GM12873 (cell line): ENCODE results near the gene CEP164.

ENCODE experiments used
- TF ChIP-seq, protein P1 (sequence below): IDR thresholded peaks from 2 replicates; pipeline ENCODE4 v1.5.1; 2012; ENCODE audit warnings: low read depth, mild to moderate bottlenecking, moderate library complexity, low read length, control low read depth; ENCODE audit not compliant: insufficient read depth; ENCODE audit errors: missing control alignments

The CEP164 gene

DNA sequence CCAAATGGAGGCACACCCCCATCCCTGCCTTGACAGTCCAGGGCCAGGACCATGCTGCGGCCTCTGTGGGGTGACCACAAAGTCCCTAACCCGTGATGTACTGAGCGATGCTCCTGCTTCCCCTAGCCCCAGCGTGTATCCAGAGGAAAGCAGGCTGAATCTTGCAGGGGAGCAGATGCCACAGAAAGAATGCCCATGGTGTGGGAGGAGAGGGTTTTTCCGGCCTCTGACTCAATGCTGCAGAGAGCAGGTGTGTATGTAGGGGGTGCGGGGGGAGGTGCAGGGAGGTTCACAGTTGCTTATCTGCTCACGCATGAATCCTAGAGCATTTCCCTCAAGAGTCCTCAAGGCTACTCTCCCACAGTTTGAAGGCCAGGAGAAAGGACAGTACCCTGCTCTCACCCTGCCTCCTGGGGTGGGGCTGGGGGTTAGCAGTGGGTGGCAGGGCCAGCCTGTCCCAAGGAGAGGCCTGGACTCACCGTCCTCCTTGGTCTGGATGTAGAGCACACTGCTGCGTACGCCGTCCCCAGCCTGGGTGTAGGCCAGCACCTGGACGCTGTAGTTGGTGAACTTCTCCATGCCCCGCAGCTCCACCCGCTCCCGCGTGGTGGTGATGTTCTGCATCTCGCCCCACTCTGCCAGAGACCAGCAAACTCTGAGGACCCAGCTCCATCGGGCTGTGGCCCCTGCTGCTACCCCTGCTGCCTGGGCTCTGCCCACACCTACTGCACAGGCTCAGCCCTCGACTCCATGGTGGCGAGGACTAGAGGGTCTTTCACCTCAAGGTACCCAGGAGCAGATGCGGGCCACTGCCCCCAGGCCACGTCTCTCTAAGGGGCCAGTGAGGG, 130.8 kb downstream of the CEP164 start:
- TF ChIP-seq, protein P1, sequence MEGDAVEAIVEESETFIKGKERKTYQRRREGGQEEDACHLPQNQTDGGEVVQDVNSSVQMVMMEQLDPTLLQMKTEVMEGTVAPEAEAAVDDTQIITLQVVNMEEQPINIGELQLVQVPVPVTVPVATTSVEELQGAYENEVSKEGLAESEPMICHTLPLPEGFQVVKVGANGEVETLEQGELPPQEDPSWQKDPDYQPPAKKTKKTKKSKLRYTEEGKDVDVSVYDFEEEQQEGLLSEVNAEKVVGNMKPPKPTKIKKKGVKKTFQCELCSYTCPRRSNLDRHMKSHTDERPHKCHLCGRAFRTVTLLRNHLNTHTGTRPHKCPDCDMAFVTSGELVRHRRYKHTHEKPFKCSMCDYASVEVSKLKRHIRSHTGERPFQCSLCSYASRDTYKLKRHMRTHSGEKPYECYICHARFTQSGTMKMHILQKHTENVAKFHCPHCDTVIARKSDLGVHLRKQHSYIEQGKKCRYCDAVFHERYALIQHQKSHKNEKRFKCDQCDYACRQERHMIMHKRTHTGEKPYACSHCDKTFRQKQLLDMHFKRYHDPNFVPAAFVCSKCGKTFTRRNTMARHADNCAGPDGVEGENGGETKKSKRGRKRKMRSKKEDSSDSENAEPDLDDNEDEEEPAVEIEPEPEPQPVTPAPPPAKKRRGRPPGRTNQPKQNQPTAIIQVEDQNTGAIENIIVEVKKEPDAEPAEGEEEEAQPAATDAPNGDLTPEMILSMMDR, result no peak

DNA sequence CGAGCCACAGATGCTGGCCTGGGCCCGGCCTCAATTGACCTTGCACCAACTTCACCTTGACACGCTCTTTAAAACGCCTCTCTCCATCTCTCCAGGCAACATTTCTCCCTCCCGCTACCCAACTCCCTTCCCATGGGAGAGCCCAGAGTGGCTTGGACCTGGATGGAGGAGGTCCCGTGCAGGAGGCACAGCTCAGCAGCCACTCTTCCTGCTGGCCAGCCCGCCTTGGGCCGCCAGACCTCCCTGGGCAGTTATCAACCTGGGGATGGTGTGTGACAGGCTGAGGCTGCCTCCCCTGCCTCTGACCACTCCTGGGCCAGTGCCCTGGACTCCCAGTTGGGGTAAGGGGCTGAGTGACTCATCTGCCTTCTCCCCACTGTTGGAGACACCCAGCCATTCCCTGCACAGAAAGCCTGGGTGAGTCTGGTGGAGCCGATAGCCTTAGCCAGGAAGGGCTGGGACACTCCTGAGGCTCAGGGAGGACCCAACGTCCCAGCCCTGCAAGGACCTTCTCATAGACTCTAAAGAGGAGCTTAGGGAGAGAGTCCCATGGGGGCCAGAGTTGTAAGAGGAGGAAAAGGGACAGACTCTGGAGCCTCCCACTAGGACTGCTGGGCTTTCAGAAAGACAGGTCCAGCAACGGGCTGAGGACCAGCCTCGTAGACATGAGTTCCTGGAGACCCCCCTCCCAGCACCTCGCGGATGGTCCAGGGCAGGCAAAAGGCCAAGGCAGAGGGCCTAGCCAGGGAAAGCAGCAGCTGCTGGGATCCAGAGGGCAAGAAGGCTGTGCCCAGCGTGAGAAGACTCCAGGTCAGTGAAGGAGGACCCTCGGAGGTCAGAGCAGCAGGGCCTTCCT, 131.7 kb downstream of the CEP164 start:
- TF ChIP-seq, protein P1, result no peak

DNA sequence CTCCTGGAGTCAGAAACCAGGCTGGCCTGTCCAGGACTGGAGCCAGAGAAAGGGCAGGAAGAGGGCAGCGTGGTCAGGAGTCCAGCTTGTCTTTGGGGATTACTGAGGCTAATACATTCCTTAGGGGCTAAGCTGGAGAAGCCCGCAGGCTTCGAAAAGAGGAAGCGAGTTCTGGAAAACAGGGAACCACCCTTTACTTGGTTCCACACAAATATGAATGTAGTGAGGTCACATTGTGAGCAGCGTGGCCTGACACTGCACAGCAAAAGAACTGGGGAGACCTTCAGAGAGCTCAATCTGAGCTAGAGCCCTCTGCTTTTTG, 132.3 kb downstream of the CEP164 start:
- TF ChIP-seq, protein P1, result no peak

DNA sequence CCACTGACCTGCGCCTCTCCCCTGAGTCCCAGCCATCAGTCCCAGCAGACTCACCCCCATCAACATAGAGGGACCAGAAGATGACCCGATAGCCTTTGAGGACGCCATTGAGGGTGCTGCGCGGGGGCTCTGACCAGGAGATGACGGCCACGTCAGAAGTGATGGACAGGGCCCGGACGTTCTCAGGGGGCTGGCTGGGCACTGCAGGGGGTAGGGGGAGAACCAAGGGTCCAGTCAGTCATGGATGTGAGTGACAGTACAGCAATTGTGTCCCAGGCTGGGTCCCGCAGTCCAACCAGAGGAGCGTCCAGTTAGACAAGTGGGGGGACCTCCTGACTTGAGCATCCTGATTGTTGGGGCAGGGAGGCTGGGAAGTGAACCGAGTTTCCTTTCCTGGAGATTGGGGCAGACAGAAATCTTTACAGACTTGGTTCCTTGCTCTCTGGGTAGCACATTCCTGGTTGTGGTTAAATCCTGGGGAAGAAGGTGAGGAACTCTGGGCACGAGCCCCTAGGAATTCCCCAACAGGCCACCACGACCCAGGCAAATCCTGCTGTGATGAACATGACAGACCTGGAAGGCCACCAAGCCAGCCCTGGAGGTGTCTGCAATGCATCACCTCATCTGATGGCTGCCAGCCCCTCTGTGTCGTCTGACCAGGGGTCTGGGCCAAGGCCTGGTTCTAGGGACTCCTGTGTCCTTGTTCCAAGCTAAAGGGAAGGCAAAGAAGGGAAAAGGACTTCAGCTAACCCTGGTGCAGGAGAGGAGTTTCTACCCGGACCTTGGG, 133.9 kb downstream of the CEP164 start:
- TF ChIP-seq, protein P1, result no peak

DNA sequence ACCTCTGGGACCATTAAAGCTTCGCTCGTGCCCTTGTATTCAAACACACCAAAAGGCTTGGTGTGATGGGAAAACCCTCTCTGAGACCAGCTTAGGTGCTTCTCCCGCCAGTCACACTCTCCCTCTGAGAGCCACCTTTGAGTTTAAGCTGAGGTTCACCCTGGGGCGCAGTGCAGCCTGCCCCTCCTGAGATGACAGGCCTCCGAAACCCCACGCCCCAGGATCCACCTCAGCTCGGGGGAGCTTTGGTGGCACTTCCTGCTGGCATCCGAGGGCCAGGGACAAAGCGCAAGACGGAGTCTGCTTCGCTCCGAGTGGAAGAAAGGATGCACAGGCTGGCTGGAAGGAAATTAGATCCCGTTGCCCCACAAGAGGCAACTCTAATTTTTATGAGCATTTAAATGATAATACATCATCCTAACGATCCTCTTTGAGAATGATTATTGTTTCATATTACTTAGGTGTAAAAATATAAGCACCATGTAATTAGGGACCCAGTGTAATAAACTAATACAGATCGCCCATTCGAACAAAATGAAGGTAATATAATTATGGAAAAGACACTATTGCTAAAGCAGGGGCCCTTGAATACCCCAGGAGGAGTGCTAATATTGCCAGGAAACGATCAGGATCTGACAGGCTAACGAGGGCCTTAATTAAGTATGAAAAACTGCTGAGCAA, 134.7 kb downstream of the CEP164 start:
- TF ChIP-seq, protein P1, result no peak

DNA sequence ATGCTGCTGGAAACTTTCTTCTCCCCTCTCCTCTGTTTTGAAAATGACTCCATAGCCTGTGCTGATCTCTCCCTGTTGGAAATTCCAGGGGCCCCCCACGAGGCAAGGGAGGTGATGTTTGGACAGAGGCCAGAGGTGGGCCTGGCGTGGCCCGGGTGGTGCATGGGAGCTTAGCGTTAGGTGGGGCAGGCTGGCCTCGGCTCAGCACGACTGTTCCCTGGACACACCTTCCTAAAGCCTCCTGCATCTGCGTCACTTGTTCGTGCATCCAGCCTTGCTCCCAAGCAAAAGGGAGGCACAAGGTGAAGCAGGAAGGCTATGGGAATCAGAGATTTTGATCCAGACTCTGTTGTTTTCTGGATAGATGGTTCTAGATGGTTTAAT, 135.2 kb downstream of the CEP164 start:
- TF ChIP-seq, protein P1, result no peak
